ENCODE data around the gene RALGDS. TPM values are rescaled to one million over a fixed set of nuclear protein-coding genes. Genes with fewer than 3 reads are reported as not detected.

RALGDS gene
- total and polyA plus RNA-seq, 2 donors (not counting 3 experiments of a cell fraction or from before 2014, with no cell fraction given), result 41.4 to 60.0 TPM

- Histone ChIP-seq H3K9ac (replicated peaks; ENCODE audit: extremely low read depth, insufficient read depth, low read length) (no peak overlapping the region), H3K4me1 (ENCODE audit: control insufficient read depth, extremely low read depth, insufficient read depth, low read length) (no peaks in the 10 kb centered on the region), H3K4me3 (replicated peaks in 1 of 3; ENCODE audit: insufficient read depth in 1 of 3, low read depth in 1 of 3, low read length in 3 of 3) (no peak overlapping the region), H4K20me1 (replicated peaks; ENCODE audit: control insufficient read depth, extremely low read depth, insufficient read depth, low read length) (no peaks in the 10 kb centered on the region), H3K79me2 (ENCODE audit: control insufficient read depth, insufficient read depth, low read length) (no peaks in the 10 kb centered on the region), H3K27me3 (ENCODE audit: control insufficient read depth in 2 of 2, insufficient read depth in 2 of 2, low read length in 2 of 2) (no peaks in the 10 kb centered on the region), H3K36me3 (ENCODE audit: control insufficient read depth in 2 of 2, extremely low read depth in 1 of 2, insufficient read depth in 2 of 2, low read length in 2 of 2) (peaks cover 12 to 77% of the 10 kb centered on the region in 2 experiments), H3K27ac (ENCODE audit: insufficient read depth, low read depth, low read length) (no peak overlapping the region), H3K9me3 (replicated peaks; ENCODE audit: control insufficient read depth, insufficient read depth, low read length) (no peaks in the 10 kb centered on the region), H3K4me2 (ENCODE audit: insufficient read depth, low read length) (no peak overlapping the region), H2AFZ (ENCODE audit: low read depth, low read length) (no peak overlapping the region), H3K9me1 (replicated peaks; ENCODE audit: control insufficient read depth, extremely low read depth, insufficient read depth, low read length) (no peaks in the 10 kb centered on the region)
- no peak for FAIRE-seq
- ChIA-PET CTCF (interaction anchor here (8.0 kb wide), 1 partner anchor 39 kb away, joined by 110 read pairs; no protein-coding TSS in a partner anchor), POLR2A (no interaction called here)
- TF ChIP-seq MYC (IDR thresholded peaks at IDR 0.05; ENCODE audit: low read depth, low read length) (no peak), GATA2 (IDR thresholded peaks at IDR 0.05; ENCODE audit: insufficient read depth, insufficient read length, low read depth, low read length) (no peak), POLR2AphosphoS5 (IDR thresholded peaks at IDR 0.05; ENCODE audit: insufficient read depth, low read depth, low read length) (no peak), EZH2 (IDR thresholded peaks at IDR 0.05; ENCODE audit: borderline replicate concordance, low read depth, low read length, severe bottlenecking) (no peak), POLR2A (IDR thresholded peaks at IDR 0.05; ENCODE audit: low read depth, low read length) (no peak), MAX (IDR thresholded peaks at IDR 0.05; ENCODE audit: insufficient read depth, insufficient read length) (no peak)
- intact Hi-C loops (cut with micrococcal nuclease) (loop anchor here (2.0 kb wide), 1 partner anchor 16 kb away; the partner anchor contains the start of gene RALGDS), dilution Hi-C loops (cut with MboI; ENCODE audit: extremely low pct_ligation_motif_present, low sequenced_read_pairs) (no loop called here)
- no peak for DNase-seq (ENCODE audit: low read depth, low spot score)
- no TSS peak for BruUV-seq (replicated peaks)
These were observed 16.2 kb downstream of the RALGDS start for GRCh38 chr9:133104718-133105460.

- H3K27ac ChIP-seq (ENCODE audit: insufficient read depth, low read depth, low read length), result no peak overlapping the region
- ChIA-PET CTCF (interaction anchor here (1.0 to 3.5 kb wide), 6 partner anchors 9 to 45 kb away, joined by 3 to 147 read pairs (median 4); no protein-coding TSS in a partner anchor), POLR2A (no interaction called here)
- H3K27me3 ChIP-seq (ENCODE audit: control insufficient read depth in 2 of 2, insufficient read depth in 2 of 2, low read length in 2 of 2), result no peaks in the 10 kb centered on the region
- intact Hi-C loops (cut with micrococcal nuclease), result loop anchor here (1.0 to 2.0 kb wide), 5 partner anchors 17 to 76 kb away; partner anchors contain the start of gene RALGDS
- no peak for FAIRE-seq
- no peaks in the 10 kb centered on the region for H4K20me1 ChIP-seq (replicated peaks; ENCODE audit: control insufficient read depth, extremely low read depth, insufficient read depth, low read length)
- H3K9me3 ChIP-seq (replicated peaks; ENCODE audit: control insufficient read depth, insufficient read depth, low read length), result no peaks in the 10 kb centered on the region
- no peak overlapping the region for H3K9ac ChIP-seq (replicated peaks; ENCODE audit: extremely low read depth, insufficient read depth, low read length)
- no peak overlapping the region for H3K4me3 ChIP-seq (replicated peaks in 1 of 3; ENCODE audit: insufficient read depth in 1 of 3, low read depth in 1 of 3, low read length in 3 of 3)
- DNase-seq (ENCODE audit: low read depth, low spot score), result no peak
- H3K4me2 ChIP-seq (ENCODE audit: insufficient read depth, low read length), result no peak overlapping the region
- TF ChIP-seq POLR2A (IDR thresholded peaks at IDR 0.05; ENCODE audit: low read depth, low read length) (no peak), MYC (IDR thresholded peaks at IDR 0.05; ENCODE audit: low read depth, low read length) (no peak), GATA2 (IDR thresholded peaks at IDR 0.05; ENCODE audit: insufficient read depth, insufficient read length, low read depth, low read length) (no peak), POLR2AphosphoS5 (IDR thresholded peaks at IDR 0.05; ENCODE audit: insufficient read depth, low read depth, low read length) (no peak), EZH2 (IDR thresholded peaks at IDR 0.05; ENCODE audit: borderline replicate concordance, low read depth, low read length, severe bottlenecking) (no peak), MAX (IDR thresholded peaks at IDR 0.05; ENCODE audit: insufficient read depth, insufficient read length) (no peak), FOS (IDR thresholded peaks at IDR 0.05; ENCODE audit: borderline replicate concordance, insufficient read depth, low read length) (no peak), JUN (IDR thresholded peaks at IDR 0.05; ENCODE audit: borderline replicate concordance, insufficient read depth, insufficient read length, low read depth) (no peak), CTCF (IDR thresholded peaks at IDR 0.05; ENCODE audit: extremely low read depth in 1 of 2, insufficient read depth in 1 of 2, low read depth in 1 of 2, low read length in 2 of 2) (no peak)
- H2AFZ ChIP-seq (ENCODE audit: low read depth, low read length), result no peak overlapping the region
- peaks cover 13 to 79% of the 10 kb centered on the region in 2 experiments for H3K36me3 ChIP-seq (ENCODE audit: control insufficient read depth in 2 of 2, extremely low read depth in 1 of 2, insufficient read depth in 2 of 2, low read length in 2 of 2)
- no peaks in the 10 kb centered on the region for H3K9me1 ChIP-seq (replicated peaks; ENCODE audit: control insufficient read depth, extremely low read depth, insufficient read depth, low read length)
- no peaks in the 10 kb centered on the region for H3K4me1 ChIP-seq (ENCODE audit: control insufficient read depth, extremely low read depth, insufficient read depth, low read length)
- H3K79me2 ChIP-seq (ENCODE audit: control insufficient read depth, insufficient read depth, low read length), result no peaks in the 10 kb centered on the region
- dilution Hi-C loops (cut with MboI; ENCODE audit: extremely low pct_ligation_motif_present, low sequenced_read_pairs), result no loop called here
- BruUV-seq (replicated peaks), result no TSS peak
These were observed 17.0 kb downstream of the RALGDS start for GRCh38 chr9:133103987-133104505.

Data from endothelial cell of umbilical vein (primary cell).